GM21423 (cell line): ENCODE data around the gene ETS1.
"Not testable (repeated sequence)": the region's sequence is repeated elsewhere in the genome, so short reads cannot be mapped to it uniquely, and the experiment has no call there.

ENCODE experiments used
- ATAC-seq: cut with Tn5 transposase; IDR thresholded peaks from one replicate; pipeline ENCODE4 v1.9.1; 2021; ENCODE audit warnings: mild to moderate bottlenecking, moderate library complexity; ENCODE audit not compliant: unreplicated experiment

Gene ETS1

DNA sequence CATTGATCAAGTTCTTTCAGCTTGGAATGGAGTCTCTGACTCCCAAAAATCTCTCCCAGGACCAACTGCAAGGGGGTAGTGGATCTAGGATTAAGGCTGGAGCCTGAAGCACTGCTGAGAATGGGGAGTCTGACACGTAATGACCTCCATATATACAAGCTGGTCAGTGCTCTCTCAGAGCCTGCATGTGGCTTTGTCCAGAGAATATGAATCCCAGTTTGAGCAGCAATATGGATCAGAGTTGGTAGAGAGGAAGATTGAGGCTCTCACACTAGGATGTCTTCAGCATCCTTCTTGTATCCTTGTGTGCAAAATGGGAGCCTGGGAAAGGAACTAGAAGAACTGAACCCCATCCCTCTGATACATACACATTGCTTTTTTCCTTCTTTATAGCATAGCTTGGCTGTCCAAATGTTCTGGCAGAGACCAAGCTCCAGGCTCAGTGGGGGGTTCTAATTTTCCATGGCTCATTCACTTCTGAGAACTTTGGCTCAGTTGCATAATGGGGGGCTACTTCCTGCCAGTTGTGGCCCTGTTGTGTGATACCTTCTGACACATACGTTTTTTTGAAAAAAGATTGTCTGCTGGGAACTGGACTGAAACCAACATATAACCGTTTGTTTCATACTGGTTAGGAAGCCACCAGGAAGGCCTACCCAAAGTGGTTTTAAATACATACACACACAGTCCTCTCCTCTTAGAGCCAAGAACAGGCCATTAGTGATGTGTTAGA, 138.2 kb downstream of the ETS1 start:
- no peak for ATAC-seq

DNA sequence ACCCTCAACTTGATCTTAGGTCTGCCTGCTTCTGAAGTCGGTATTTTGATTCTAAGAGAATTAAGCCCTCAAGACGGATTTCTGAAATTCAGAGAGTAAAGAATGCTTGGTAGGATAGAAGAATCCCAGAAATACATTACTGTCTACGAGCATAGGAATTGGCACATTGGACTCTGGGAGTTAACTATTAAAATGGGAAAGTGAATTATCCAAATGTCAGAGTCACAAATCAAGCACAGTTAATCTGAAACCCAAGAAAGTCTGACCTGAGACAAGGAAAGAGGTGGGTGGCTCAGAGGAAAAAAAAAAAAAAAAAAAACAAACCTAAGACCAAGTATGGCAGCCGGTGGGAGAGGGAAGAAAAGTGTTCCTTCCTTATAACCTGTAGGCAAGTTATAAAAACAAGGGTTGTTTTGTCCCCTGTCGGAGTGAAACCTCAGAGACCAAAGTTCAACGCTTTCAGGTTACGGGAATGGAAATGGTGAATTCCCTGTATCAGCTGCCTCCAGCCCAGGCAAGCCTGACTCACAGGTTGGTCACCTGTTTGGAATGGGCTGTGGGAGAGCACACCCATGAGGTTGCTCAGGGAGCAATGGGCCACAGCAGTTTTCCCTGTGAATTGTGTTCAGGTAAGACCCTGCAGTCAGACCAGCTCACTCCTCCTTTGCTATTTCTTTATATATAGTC, 139.0 kb downstream of the ETS1 start:
- no peak for ATAC-seq

DNA sequence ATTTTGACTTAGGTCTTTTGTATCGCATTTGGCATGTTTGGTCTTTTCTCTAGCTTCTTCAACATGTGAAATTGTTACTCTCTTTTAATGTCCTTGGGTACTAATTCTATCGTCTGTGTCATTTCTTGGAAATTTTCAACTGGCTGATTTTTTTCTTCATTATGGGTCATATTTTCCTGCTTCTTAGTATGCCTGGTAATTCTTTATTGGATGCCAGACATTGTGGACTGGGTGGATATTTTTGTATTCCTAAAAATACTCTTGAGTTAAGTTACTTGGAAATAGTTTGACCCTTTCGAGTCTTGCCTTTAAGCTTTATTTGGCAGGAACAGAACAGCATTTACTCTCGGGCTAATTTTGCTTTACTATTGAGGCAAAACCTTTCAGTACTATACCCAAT, 140.1 kb downstream of the ETS1 start:
- ATAC-seq: no peak

DNA sequence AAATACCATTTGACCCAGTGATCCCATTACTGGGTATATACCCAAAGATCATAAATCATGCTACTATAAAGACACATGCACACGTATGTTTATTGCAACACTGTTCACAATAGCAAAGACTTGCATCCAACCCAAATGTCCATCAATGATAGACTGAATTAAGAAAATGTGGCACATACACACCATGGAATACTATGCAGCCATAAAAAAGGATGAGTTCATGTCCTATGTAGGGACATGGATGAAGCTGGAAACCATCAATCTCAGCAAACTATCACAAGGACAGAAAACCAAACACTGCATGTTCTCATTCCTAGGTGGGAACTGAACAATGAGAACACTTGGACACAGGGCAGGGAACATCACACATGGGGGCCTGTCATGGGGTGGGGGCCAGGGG, 141.4 kb downstream of the ETS1 start:
- ATAC-seq: not testable (repeated sequence)

DNA sequence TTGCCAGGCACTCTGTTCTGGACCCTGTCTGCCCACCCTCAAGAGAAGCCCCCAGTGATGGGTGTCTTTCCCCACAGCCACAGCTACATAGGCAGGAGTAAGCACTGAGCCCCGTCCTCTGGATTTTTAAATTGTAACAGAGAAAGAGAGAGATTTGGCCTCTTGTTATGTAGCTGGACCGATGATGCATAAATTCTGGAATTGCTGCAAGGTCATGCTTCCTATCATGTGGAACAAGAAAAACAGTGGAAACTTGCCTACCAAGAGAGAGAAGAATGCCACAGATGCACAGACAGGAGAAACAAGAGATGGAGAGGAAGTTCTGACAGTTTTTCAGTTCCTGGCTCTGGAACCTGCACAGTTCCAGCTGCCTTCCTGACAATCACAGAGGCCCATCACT, 150.2 kb downstream of the ETS1 start:
- ATAC-seq: no peak

DNA sequence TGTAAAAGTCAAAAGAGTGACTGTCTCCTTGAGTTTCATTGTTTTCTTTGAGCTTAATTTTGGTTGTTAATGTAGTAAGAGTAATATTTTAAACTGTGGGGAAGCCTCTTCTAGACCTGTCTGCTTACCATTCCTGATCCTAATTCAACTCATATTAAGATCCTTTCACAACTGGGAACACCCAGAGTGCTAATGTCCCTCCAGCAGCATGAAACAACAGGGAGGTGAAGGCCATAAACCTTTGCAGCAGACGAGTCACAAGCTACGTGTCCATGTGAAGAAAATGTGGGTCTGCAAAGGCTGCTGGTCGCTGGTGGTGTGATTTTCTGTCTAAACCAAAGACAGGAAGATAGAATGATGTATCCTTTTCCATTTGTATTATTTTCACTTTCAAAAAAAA, 152.5 kb downstream of the ETS1 start:
- ATAC-seq: no peak

DNA sequence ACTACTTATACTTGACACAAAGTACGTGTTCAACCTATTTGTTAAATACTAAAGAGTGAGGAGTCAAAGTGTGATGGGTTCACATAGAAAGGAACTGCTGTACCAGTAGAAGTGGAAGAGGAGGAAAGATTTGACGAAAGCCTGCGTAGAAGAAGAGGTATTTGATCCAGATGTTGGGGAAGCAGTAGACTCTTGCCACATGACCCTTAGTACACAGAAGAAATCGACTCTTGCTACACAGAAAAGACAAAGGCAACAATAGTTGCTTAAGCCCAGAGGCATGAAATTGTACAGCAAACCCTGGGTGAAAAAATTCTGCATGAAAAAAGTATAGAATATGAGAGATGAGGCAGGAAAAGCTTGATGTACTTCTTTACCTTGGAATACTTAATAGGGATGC, 152.9 kb downstream of the ETS1 start:
- ATAC-seq: no peak

DNA sequence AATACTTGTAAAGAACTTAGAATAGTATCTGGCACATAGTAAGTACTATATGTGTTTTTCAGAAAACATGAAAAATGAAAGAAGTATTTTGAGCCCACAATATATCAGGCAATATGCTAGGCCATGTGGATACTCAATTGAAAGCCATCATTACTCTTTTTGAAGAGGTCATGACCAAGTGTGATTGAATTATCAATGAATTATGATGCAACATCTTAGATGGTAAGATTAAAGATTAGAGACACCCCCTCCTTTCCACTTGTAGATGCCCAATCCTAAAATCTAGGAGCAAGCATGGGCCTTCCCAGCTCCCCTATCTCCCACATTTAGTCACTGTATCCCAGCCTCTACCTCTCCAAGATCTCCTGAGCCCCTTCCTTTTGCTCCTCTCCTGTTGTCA, 154.4 kb downstream of the ETS1 start:
- no peak for ATAC-seq

DNA sequence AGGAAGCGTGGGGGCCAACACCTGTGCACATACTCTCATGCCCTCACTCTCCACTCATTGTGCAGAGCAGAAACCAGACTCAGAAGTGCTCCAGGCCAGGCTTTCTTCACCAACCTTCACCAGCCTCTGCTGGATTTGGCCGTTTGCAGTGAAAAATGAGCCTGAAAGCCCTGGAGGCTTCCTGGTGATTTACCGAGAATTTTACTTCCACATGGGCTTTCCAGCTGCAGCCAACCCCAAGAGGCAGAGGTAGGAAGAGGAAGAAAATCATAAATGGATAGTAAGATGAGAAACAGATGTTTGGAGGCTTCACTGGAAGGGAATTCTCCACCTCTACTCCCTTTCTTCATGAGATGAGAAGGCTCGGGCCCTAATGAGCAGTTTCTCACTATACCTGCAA, 155.4 kb downstream of the ETS1 start:
- no peak for ATAC-seq

DNA sequence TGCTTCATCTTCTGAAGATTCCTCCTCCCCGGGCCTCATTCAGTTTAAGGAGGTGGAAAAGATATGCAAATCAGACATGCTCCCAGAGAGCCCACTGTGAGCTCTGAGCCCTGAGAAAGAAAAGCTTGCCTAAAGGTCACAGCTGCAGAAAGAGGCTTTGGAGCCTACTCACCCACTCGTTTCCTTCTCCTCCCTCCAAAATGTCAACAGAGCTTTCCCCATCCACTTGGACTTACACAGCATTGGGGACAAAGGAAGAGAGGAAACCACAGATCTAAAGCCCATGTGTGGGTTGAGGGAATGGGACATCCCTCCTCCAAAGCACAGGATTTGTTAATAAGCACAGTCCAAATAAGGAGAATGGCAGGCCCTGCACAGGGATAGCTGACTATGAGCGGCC, 158.4 kb downstream of the ETS1 start:
- no peak for ATAC-seq

DNA sequence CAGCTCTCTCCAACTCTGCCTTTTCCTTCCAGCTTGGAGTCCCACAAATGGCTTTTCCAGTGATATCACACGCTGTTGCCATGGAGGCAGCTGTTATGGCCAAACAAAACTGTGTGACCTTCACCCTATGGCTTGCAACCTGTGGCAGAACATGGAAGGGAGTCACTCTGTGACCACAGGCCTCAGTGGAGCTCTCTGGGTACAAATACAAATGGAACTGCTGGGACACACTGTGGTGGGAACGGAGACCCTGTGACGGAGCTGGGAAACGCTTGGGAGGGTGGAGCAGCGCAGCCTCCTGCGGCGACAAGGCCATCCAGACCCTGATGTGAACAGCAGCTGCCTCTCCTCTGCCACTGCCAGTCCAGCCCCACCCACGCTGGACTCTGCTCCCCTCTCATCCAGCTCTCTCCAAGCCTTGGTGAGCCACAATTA, 162.5 kb downstream of the ETS1 start:
- ATAC-seq: no peak

DNA sequence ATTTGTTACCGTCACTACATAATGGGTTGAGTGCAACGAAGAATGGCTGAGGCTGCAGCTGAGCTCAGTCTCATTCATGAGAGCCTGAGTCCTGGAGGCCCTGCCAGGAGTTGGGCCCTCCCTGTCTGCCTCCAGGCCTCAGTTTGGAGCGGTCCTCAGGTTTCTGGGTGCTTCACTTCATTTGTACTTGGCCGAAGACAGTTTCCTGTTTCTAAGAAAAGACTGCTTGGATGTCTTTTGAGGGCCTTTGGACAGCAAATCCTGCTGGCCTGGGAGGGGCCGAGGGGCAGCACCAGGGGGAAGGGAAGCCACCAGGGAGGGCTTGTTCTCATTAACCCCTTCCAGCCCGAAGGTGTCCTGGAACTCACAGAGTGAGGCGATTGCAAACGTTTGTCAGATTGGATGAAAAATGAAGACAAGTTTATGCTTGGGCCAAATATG, 163.1 kb downstream of the ETS1 start:
- ATAC-seq: no peak

DNA sequence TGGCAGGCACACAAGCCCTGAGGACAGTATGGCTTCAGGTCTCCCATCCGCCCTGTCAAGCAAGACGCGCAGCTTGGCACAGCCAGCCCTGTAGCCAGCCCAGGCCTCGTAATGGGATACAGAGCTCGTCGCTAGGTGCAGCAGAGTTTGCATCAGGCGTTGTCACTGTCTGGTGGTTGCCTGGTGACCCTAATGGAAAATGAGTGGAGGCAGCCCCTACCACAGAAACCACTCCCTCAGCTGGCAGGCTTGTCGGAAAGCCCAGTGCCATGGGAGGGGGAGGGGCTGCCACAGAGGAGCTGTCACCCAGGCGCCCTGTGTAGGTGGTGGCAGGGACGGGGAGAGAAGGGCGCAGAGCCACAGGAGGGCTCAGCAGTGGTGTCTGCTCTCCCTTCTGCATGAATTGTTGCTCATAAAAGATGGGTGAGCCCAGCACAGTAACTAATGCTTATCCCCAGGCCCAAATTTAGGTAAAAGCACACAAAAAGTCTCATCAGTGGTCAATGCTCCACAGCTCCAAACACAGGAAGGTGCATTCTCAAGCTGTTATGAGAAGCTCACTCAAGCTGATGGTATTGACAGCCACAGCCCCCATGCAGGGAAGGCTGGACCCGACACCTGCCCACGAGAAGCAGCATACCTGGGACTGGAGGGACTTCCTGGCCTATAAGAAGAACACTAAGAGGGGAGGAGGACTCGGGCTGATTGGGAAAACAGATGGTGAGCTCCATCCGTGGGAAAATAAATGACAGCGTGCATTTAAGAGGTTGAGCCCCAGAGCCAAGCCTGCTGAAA, 164.6 kb downstream of the ETS1 start:
- ATAC-seq: peak; percentile 73

DNA sequence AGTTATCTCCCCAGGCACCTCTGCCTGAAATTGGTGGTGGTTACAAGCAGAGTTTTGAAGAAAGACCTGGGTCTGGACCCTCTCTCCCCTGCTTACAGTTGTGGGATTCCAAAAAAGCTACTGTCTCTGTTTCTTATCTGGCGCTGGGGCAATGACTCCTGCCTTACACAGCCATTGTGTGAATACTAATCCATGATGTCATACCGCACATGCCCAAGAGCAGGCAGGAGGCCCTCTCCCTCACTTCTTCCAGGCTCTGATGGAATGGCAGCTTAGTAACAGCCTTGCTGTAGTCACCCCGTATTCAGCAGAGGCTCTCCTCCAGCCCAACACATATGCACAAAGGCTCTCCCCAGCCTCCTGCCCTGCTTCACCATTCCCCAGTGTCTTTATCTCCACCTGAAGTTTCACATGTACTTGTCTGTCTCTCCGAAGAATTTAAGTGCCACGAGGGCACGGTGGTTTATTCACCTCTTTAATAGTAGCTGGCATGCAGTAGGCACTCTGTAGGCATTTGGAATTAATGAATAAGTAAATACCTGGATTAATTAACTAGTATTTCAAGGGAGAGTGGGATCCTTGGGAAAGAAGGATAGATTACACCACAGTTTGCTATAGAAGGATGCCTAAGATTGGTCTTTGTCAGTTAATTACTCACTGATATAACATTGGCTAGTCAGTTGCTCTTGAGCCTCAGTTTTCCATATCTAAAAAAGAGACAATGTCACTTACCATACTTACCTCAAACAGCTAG, 165.6 kb downstream of the ETS1 start:
- no peak for ATAC-seq

DNA sequence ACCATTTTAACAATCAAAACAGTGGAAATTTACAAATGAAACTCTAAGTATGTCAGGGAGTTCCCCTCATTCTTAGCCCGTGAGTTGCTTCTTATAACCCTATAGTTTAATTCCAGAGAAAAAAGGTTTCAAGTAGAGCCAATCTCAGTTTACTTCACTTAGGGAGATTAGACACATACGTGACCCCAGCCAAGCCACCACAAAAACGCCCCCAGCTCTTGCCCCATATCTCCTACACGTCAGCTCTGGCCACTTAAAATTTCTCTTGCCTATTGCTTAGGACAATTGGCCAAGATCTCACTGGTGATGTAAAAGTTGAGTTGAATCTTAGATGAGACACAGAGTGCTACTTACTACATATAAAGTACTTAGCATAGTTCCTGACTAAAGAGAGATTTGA, 166.4 kb downstream of the ETS1 start:
- ATAC-seq: no peak

DNA sequence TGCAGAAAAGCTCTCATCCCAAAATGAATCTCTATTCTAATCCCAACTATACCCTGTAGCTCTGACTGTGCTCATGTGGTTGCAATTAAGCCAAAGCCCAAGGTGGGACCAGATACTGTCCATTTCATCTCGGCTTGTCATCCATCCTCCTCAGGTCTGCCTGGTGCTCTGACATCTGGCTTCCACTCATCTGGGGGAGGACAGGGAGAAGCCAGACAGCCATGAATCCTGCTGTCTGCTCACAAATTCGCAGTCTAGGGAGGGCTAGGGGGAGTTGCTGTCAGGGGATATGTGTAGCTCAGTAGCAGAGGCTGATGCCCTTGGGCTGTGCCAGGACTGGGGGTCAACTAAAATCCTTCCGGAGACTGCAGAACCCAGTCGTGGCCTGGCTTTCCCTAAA, 167.1 kb downstream of the ETS1 start:
- no peak for ATAC-seq

DNA sequence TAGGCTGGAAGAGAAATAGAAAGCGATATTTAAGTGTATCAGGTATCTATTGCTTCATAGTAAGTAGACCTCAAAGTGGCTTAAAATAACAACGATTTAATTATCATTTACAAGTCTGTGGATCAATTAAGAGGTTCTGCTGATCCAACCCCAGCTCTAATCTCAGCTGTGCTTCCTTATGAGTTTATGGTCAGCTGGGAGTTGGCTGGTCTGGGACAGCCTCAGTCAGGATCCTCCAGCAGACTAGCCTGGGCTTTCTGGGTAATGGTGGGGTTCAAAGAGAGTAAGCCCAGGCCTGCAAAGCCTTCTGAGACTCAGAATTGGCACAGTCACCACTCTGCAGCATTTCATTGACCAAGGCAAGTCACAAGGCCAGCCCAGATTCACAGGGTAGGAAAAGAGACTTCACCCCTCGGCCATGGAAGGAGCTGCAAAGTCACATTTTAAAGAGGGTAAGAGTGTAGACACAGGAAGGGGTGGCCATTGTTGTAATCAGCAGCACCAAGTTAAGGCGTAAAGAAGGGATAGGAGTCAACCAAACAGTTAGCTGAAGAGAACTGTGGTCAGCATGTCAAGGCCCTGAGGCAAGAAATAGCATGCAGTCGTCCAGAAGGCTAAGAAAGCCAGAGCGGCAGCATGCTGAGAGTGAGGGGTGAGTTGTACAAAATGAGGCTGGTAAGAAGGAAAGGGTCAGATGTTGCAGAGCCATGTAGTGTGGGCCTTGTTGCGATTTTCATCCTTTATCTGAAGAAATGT, 168.2 kb downstream of the ETS1 start:
- no peak for ATAC-seq

DNA sequence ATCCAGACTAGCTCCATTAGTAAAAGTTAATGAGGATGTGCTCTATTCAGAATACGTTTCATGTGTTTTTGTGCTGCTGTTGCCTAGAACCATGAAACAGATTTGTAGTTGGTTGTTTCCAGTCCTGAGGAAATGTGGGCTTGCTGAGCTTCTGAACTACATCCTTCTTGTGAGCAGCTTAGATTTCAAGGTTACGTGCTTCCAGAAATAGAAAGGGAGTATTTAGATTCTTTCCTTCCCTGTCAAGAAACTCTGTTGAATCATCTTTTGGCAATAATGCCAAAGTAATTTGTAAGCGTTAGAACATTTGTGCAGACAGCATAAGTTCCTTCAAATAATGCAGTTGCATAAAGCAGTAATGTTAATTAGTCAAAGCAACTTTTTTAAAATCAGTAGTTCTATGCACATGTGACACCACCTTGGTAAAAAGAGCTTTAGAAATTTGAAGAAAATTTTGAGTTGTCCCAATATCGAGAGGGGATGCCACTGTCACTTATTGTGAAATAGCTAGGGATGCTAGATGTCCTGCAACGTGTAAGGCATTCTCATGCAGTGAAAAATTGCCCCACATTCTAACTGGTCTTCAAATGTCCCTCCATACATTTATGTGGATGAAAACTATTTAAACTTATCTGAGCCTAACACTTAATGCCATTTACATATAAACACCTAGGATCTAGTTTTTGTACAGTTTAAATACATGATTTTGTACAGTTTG, 169.6 kb downstream of the ETS1 start:
- ATAC-seq: no peak

DNA sequence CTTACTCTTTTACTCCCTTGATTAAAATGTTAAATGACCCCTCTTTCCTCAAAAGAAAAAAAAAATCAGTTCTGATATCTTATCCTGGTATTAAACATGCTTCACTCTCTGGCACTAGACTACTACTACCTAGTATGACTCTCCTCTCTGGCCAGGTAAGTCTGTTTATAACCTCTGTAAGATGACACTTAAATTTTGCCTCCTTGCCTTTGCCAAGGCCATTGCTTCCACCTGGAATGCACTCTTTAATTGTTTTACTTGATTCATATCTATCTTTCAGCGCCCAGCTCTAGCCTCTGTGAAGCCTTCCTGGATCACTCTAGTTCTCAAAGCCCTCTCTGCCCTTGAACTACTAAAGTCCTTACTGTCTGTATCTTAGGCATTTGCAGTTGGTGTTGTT, 170.4 kb downstream of the ETS1 start:
- no peak for ATAC-seq

DNA sequence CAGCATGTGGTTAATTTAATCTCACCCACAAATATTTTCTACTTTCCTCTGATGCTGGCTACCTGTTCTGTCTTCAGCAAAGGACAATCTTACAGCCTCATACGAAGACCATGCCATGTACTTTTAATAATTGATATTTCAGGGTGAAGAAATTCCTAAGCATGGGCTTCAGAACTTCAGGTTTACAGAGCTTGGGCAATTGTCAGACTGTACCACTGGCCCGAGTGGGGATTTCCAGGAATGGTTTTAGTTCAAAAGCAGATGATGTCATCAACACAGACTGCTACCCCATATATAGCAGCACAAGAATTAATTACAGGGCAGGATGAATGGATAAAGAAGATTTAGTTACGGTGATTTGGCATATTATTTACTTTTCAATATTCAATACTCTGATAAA, 171.8 kb downstream of the ETS1 start:
- peak; percentile 24 for ATAC-seq
